ENCODE results near the gene ZYG11B.

- TF ChIP-seq CTCF (IDR thresholded peaks at IDR 0.05) (no peak), POLR2A (IDR thresholded peaks at IDR 0.05) (no peak), EP300 (IDR thresholded peaks at IDR 0.05) (no peak), POLR2AphosphoS5 (IDR thresholded peaks at IDR 0.05) (no peak)
Observed at GRCh38 chr1:52738148-52738547, 11.9 kb downstream of the ZYG11B start.

Data from suprapubic skin (tissue), 4 donors.